HG03378 (cell line): Measurements from ENCODE around the gene RCAN2.

ENCODE experiments used
- ATAC-seq: cut with Tn5 transposase; IDR thresholded peaks from one replicate; pipeline ENCODE4 v1.9.1; 2021; ENCODE audit warnings: mild to moderate bottlenecking, moderate library complexity; ENCODE audit not compliant: unreplicated experiment

RCAN2 gene

GRCh38 chr6:46491628-46492547 is 639 bp upstream of the RCAN2 start:
- no peak for ATAC-seq

- ATAC-seq = no peak
These were observed 636 bp downstream of the RCAN2 start for GRCh38 chr6:46490425-46491200.

- ATAC-seq = no peak
These were observed 5.1 kb downstream of the RCAN2 start for GRCh38 chr6:46486181-46486580.

GRCh38 chr6:46484081-46484820 is 7.0 kb downstream of the RCAN2 start:
- ATAC-seq = no peak

- ATAC-seq = no peak
These were observed 14.9 kb downstream of the RCAN2 start for GRCh38 chr6:46476301-46476700.

- ATAC-seq = no peak
These were observed 17.4 kb downstream of the RCAN2 start for GRCh38 chr6:46473881-46474280.

GRCh38 chr6:46472243-46472642 is 19.0 kb downstream of the RCAN2 start:
- ATAC-seq = no peak

- no peak for ATAC-seq
These were observed 22.2 kb downstream of the RCAN2 start for GRCh38 chr6:46469021-46469420.

GRCh38 chr6:46468403-46469010 is 22.7 kb downstream of the RCAN2 start:
- no peak for ATAC-seq

GRCh38 chr6:46466570-46466969 is 24.7 kb downstream of the RCAN2 start:
- ATAC-seq = no peak

- ATAC-seq = no peak
These were observed 25.7 kb downstream of the RCAN2 start for GRCh38 chr6:46465294-46466165.

GRCh38 chr6:46456297-46456696 is 35.0 kb downstream of the RCAN2 start:
- ATAC-seq = no peak

- no peak for ATAC-seq
These were observed 36.6 kb downstream of the RCAN2 start for GRCh38 chr6:46454691-46455090.

- ATAC-seq = no peak
These were observed 37.4 kb downstream of the RCAN2 start for GRCh38 chr6:46453741-46454316.

GRCh38 chr6:46453216-46453615 is 38.0 kb downstream of the RCAN2 start:
- no peak for ATAC-seq

GRCh38 chr6:46452312-46452917 is 38.8 kb downstream of the RCAN2 start:
- ATAC-seq = no peak

- ATAC-seq = no peak
These were observed 39.9 kb downstream of the RCAN2 start for GRCh38 chr6:46451343-46451742.

- ATAC-seq = no peak
These were observed 46.3 kb downstream of the RCAN2 start for GRCh38 chr6:46444772-46445454.

- no peak for ATAC-seq
These were observed 47.6 kb downstream of the RCAN2 start for GRCh38 chr6:46443623-46444022.
